ENCODE results near the gene PLXNA1.

The PLXNA1 gene

DNA sequence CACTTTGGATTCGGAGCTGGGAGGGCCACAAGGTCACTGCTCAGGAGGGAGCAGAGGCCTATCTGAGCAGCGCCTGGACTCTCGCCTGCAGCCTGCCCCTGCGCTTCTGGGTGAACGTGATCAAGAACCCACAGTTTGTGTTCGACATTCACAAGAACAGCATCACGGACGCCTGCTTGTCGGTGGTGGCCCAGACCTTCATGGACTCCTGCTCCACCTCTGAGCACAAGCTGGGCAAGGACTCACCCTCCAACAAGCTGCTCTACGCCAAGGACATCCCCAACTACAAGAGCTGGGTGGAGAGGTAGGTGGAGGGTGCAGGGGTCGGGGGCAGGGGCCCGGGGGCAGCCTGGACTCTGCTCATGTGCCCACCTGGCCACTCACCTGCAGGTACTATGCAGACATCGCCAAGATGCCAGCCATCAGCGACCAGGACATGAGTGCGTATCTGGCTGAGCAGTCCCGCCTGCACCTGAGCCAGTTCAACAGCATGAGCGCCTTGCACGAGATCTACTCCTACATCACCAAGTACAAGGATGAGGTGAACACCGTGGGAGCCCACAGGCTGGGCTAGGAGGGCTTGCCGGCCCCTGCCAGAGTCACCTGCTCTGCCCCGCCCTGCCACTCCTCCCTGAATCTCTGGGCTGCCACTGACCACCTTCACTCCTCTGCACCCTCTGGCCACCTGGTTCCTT lies 49.5 kb downstream of the PLXNA1 start:
- H3K4me3 ChIP-seq (ENCODE audit: low read depth, low read length) = no peak overlapping the region
- TF ChIP-seq, protein P1, sequence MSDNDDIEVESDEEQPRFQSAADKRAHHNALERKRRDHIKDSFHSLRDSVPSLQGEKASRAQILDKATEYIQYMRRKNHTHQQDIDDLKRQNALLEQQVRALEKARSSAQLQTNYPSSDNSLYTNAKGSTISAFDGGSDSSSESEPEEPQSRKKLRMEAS (IDR thresholded peaks at IDR 0.05; ENCODE audit: low read depth, low read length) = no peak
- no peak for TF ChIP-seq POLR2A (IDR thresholded peaks at IDR 0.05; ENCODE audit: extremely low read depth, insufficient read length)
- TF ChIP-seq, protein P2, sequence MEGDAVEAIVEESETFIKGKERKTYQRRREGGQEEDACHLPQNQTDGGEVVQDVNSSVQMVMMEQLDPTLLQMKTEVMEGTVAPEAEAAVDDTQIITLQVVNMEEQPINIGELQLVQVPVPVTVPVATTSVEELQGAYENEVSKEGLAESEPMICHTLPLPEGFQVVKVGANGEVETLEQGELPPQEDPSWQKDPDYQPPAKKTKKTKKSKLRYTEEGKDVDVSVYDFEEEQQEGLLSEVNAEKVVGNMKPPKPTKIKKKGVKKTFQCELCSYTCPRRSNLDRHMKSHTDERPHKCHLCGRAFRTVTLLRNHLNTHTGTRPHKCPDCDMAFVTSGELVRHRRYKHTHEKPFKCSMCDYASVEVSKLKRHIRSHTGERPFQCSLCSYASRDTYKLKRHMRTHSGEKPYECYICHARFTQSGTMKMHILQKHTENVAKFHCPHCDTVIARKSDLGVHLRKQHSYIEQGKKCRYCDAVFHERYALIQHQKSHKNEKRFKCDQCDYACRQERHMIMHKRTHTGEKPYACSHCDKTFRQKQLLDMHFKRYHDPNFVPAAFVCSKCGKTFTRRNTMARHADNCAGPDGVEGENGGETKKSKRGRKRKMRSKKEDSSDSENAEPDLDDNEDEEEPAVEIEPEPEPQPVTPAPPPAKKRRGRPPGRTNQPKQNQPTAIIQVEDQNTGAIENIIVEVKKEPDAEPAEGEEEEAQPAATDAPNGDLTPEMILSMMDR (IDR thresholded peaks at IDR 0.05; ENCODE audit: low read depth, low read length) = no peak
- TF ChIP-seq MYC (IDR thresholded peaks at IDR 0.05; ENCODE audit: low read depth, low read length) = no peak
- DNase-seq (ENCODE audit: low read depth) = no peak
